T-helper 2 cell treated with Interferon-gamma antibody and Interleukin-4, amounts not matched to agents 5 μg/mL and 100 μg/mL, for 36 hours (primary cell): ENCODE data around the gene F7.

Experiments
- DNase-seq: peaks from one replicate; pipeline ENCODE4 v3.0.0; 2021; ENCODE audit warnings: low spot score
- H3K27ac Mint-ChIP-seq: one replicate; pipeline ENCODE4 v1.8.0; 2021; ENCODE audit warnings: mild to moderate bottlenecking, mixed read lengths
- H3K27me3 Mint-ChIP-seq: one replicate; pipeline ENCODE4 v1.8.0; 2021; ENCODE audit warnings: low read depth, mixed read lengths
- H3K36me3 Mint-ChIP-seq: one replicate; pipeline ENCODE4 v1.8.0; 2021; ENCODE audit warnings: low read depth, mixed read lengths
- H3K4me1 Mint-ChIP-seq: one replicate; pipeline ENCODE4 v1.8.0; 2021; ENCODE audit warnings: low read depth, mixed read lengths
- H3K4me3 Mint-ChIP-seq: one replicate; pipeline ENCODE4 v1.8.0; 2022; ENCODE audit warnings: mild to moderate bottlenecking, moderate library complexity, mixed read lengths
- H3K9me3 Mint-ChIP-seq: one replicate; pipeline ENCODE4 v1.8.0; 2021; ENCODE audit warnings: mixed read lengths

F7 gene

GRCh38 chr13:113167155-113167554, 61.6 kb downstream of the F7 start:
- Mint-ChIP-seq H3K36me3 (peaks cover 27% of the 10 kb centered on the region), H3K4me1 (peaks cover 18% of the 10 kb centered on the region), H3K4me3 (no peak overlapping the region), H3K27me3 (no peaks in the 10 kb centered on the region), H3K9me3 (no peaks in the 10 kb centered on the region), H3K27ac (no peak overlapping the region)
- no peak for DNase-seq

GRCh38 chr13:113167575-113167974, 62.0 kb downstream of the F7 start:
- no peaks in the 10 kb centered on the region for H3K27me3 Mint-ChIP-seq
- H3K27ac Mint-ChIP-seq: no peak overlapping the region
- no peak overlapping the region for H3K4me3 Mint-ChIP-seq
- peaks cover 18% of the 10 kb centered on the region for H3K4me1 Mint-ChIP-seq
- DNase-seq: no peak
- H3K9me3 Mint-ChIP-seq: no peaks in the 10 kb centered on the region
- H3K36me3 Mint-ChIP-seq: peaks cover 29% of the 10 kb centered on the region

DNA sequence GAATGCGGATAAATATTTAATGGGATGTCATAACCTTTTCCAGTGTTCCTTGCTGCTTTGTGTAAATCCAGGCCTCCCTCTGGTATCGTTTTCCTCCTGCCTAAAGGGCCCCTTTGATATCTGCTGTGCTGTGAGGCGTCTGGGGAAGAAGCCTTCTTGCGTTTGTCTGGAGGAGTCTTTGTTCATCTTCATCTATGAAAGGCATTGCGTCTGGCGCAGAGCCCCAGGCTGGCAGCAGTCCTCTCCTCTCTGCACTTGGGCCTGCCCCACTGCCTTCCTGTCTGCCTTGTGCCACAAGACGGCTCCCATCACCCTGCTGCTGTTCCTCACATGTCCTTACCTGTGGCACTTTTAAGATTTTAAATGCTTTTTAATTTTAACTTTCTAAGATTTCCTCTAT, 62.6 kb downstream of the F7 start:
- Mint-ChIP-seq H3K4me3 (no peak overlapping the region), H3K27me3 (no peaks in the 10 kb centered on the region), H3K36me3 (peaks cover 34% of the 10 kb centered on the region), H3K9me3 (no peaks in the 10 kb centered on the region), H3K27ac (no peak overlapping the region), H3K4me1 (peaks cover 20% of the 10 kb centered on the region)
- no peak for DNase-seq

GRCh38 chr13:113169277-113170272, 64.0 kb downstream of the F7 start:
- peaks cover 41% of the 10 kb centered on the region for H3K36me3 Mint-ChIP-seq
- no peak for DNase-seq
- H3K27ac Mint-ChIP-seq: no peak overlapping the region
- H3K27me3 Mint-ChIP-seq: no peaks in the 10 kb centered on the region
- H3K9me3 Mint-ChIP-seq: no peaks in the 10 kb centered on the region
- H3K4me3 Mint-ChIP-seq: no peak overlapping the region
- H3K4me1 Mint-ChIP-seq: peaks cover 18% of the 10 kb centered on the region
